Measurements from ENCODE around the gene LAMTOR5. TPM values are rescaled to one million over a fixed set of nuclear protein-coding genes. Genes with fewer than 3 reads are reported as not detected.

The LAMTOR5 gene
- total and polyA plus RNA-seq, 10 of the 15 experiments (the other 5 are each of a cell fraction or from before 2014, with no cell fraction given) = 64.1 to 613 (median 315) TPM

DNA sequence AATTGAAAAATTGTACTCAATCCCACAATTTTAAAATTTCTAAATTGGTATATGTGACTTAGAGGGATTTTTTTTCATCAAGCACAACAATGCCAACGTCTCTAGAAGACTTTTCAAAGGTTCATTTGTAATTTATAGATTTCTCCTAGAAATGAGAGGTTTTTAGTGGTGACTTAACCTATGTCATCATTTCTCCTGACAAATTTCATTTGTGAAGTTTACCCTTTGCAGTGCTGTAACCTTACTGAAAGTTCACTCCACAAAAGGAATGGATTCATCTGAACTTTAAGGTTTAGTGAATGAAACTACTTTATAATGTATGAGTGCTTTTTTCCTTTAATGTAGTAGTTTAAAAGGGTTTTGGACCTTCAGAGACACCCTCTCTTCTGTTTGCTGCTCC lies 52.2 kb downstream of the LAMTOR5 start:
- FAIRE-seq (no peak), DNase-seq (ENCODE audit: low read depth, low spot score) (no peak), ATAC-seq (no peak)
- intact Hi-C loops (cut with micrococcal nuclease; ENCODE audit: unreplicated experiment) = no loop called here
- in situ Hi-C loops (cut with MboI) = no loop called here
- RAD21 ChIA-PET (ENCODE audit: unreplicated experiment) = no interaction called here
- CTCF ChIA-PET = no interaction called here
- no peak for TF ChIP-seq ZNF24 (IDR thresholded peaks at IDR 0.05)
- TF ChIP-seq STAT1 (conservative IDR thresholded peaks at IDR 0.05) = no peak
- no peak for TF ChIP-seq GATAD2B (conservative IDR thresholded peaks at IDR 0.05; ENCODE audit: low read depth)
- TF ChIP-seq, protein P1, sequence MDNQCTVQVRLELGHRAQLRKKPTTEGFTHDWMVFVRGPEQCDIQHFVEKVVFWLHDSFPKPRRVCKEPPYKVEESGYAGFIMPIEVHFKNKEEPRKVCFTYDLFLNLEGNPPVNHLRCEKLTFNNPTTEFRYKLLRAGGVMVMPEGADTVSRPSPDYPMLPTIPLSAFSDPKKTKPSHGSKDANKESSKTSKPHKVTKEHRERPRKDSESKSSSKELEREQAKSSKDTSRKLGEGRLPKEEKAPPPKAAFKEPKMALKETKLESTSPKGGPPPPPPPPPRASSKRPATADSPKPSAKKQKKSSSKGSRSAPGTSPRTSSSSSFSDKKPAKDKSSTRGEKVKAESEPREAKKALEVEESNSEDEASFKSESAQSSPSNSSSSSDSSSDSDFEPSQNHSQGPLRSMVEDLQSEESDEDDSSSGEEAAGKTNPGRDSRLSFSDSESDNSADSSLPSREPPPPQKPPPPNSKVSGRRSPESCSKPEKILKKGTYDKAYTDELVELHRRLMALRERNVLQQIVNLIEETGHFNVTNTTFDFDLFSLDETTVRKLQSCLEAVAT (IDR thresholded peaks at IDR 0.05) = no peak
- POLR2A ChIA-PET = no interaction called here
- Histone ChIP-seq H3K36me3 (ENCODE audit: control insufficient read depth in 2 of 2, insufficient read depth in 2 of 2, low read length in 1 of 2) (peaks cover 0 to 20% of the 10 kb centered on the region in 2 experiments), H4K20me1 (ENCODE audit: control insufficient read depth, insufficient read depth) (no peaks in the 10 kb centered on the region), H3K9ac (ENCODE audit: control insufficient read depth, insufficient read depth, low read length) (no peak overlapping the region), H3K4me2 (ENCODE audit: control insufficient read depth, insufficient read depth) (no peak overlapping the region), H3K4me1 (ENCODE audit: control insufficient read depth, insufficient read depth, low read length) (peaks cover 2% of the 10 kb centered on the region; the same call in 1 of the 2 replicates), H2AFZ (ENCODE audit: control insufficient read depth, low read depth, low read length) (no peak overlapping the region), H3K27ac (ENCODE audit: control insufficient read depth, insufficient read depth) (no peak overlapping the region), H3K27me3 (replicated peaks in 1 of 2; ENCODE audit: control insufficient read depth in 2 of 2, insufficient read depth in 2 of 2, low read length in 1 of 2) (no peaks in the 10 kb centered on the region), H3K4me3 (no peak overlapping the region), H3K79me2 (ENCODE audit: control insufficient read depth, insufficient read depth, low read length) (peaks cover 78% of the 10 kb centered on the region), H3K9me3 (replicated peaks; ENCODE audit: control insufficient read depth, insufficient read depth, low read length) (no peaks in the 10 kb centered on the region; the same call in 2 of the 3 replicates)
- SMC1A ChIA-PET (ENCODE audit: uncharacterized antibody, unreplicated experiment) = no interaction called here
- 32% methylated on average over 1 of the region's 1 CpG for WGBS (ENCODE audit: insufficient coverage, insufficient replicate concordance, low lambda C conversion rate, missing lambda C conversion rate)
- no TSS peak for BruUV-seq (replicated peaks)

Other genes with a start within 250 kb of the LAMTOR5 start
- 0.45 and 0.93 TPM in 2 replicates for gene KCNC4, start 197.4 kb downstream of the LAMTOR5 start, total RNA-seq (2014; rRNA removed)
- gene KCNC4, start 197.4 kb downstream of the LAMTOR5 start, total RNA-seq (2014; rRNA removed; fragmentation: Illumina TruSeq; extraction: Trizol) = 0.22 and 0.28 TPM in 2 replicates
- 1.7 and 1.8 TPM in 2 replicates for gene KCNC4, start 197.4 kb downstream of the LAMTOR5 start, total RNA-seq (2021)
- 0.62 and 1.2 TPM in 2 replicates for gene KCNC4, start 197.4 kb downstream of the LAMTOR5 start, polyA plus RNA-seq (2011; rRNA removed)
- 0.25 and 0.26 TPM in 2 replicates for gene KCNC4, start 197.4 kb downstream of the LAMTOR5 start, polyA plus RNA-seq (2014; fragmentation: Illumina TruSeq; extraction: Trizol)
- under 1 TPM; 0.06 to 0.16 TPM for gene KCNC4, start 197.4 kb downstream of the LAMTOR5 start, polyA plus RNA-seq (2014; fragmentation: Nextera tagmentation; extraction: Ambion mirVana)
- 0.83 and 0.90 TPM in 2 replicates for gene KCNC4, start 197.4 kb downstream of the LAMTOR5 start, polyA plus RNA-seq (2014; rRNA removed)
- under 1 TPM; 0.06 to 0.47 TPM for gene KCNC4, start 197.4 kb downstream of the LAMTOR5 start, polyA plus RNA-seq (2016; fragmentation: Nextera tagmentation; extraction: Ambion mirVana)
- gene RBM15, start 68.3 kb downstream of the LAMTOR5 start, total RNA-seq (2014; rRNA removed) = 62.5 and 63.2 TPM in 2 replicates
- 44.4 and 47.3 TPM in 2 replicates for gene RBM15, start 68.3 kb downstream of the LAMTOR5 start, total RNA-seq (2014; rRNA removed; fragmentation: Illumina TruSeq; extraction: Trizol)
- 47.8 and 51.6 TPM in 2 replicates for gene RBM15, start 68.3 kb downstream of the LAMTOR5 start, total RNA-seq (2021)
- gene RBM15, start 68.3 kb downstream of the LAMTOR5 start, polyA plus RNA-seq (2011; rRNA removed) = 25.6 and 31.2 TPM in 2 replicates
- gene RBM15, start 68.3 kb downstream of the LAMTOR5 start, polyA plus RNA-seq (2014; fragmentation: Illumina TruSeq; extraction: Trizol) = 11.3 and 15.6 TPM in 2 replicates
- 1 to 10 TPM; 3.1 to 3.6 TPM for gene RBM15, start 68.3 kb downstream of the LAMTOR5 start, polyA plus RNA-seq (2014; fragmentation: Nextera tagmentation; extraction: Ambion mirVana)
- gene RBM15, start 68.3 kb downstream of the LAMTOR5 start, polyA plus RNA-seq (2014; rRNA removed) = 26.7 and 27.0 TPM in 2 replicates
- 10 to 100 TPM; 25.1 to 26.4 TPM for gene RBM15, start 68.3 kb downstream of the LAMTOR5 start, polyA plus RNA-seq (2016; fragmentation: Nextera tagmentation; extraction: Ambion mirVana)
- 0.17 and 0.22 TPM in 2 replicates for gene SLC16A4, start 16.7 kb downstream of the LAMTOR5 start, total RNA-seq (2014; rRNA removed)
- 0.09 and 0.13 TPM in 2 replicates for gene SLC16A4, start 16.7 kb downstream of the LAMTOR5 start, total RNA-seq (2014; rRNA removed; fragmentation: Illumina TruSeq; extraction: Trizol)
- not detected in 2 replicates for gene SLC16A4, start 16.7 kb downstream of the LAMTOR5 start, total RNA-seq (2021)
- 0.57 and 0.95 TPM in 2 replicates for gene SLC16A4, start 16.7 kb downstream of the LAMTOR5 start, polyA plus RNA-seq (2011; rRNA removed)
- gene SLC16A4, start 16.7 kb downstream of the LAMTOR5 start, polyA plus RNA-seq (2014; fragmentation: Illumina TruSeq; extraction: Trizol) = 0.26 and 0.52 TPM in 2 replicates
- gene SLC16A4, start 16.7 kb downstream of the LAMTOR5 start, polyA plus RNA-seq (2014; fragmentation: Nextera tagmentation; extraction: Ambion mirVana) = under 1 TPM; 0.15 to 0.45 TPM
- 0.08 and 0.26 TPM in 2 replicates for gene SLC16A4, start 16.7 kb downstream of the LAMTOR5 start, polyA plus RNA-seq (2014; rRNA removed)
- 1 to 10 TPM; 2.1 to 2.2 TPM for gene SLC16A4, start 16.7 kb downstream of the LAMTOR5 start, polyA plus RNA-seq (2016; fragmentation: Nextera tagmentation; extraction: Ambion mirVana)
- not detected in 2 replicates for gene PROK1, start 43.5 kb upstream of the LAMTOR5 start, total RNA-seq (2014; rRNA removed)
- not detected in 2 replicates for gene PROK1, start 43.5 kb upstream of the LAMTOR5 start, total RNA-seq (2014; rRNA removed; fragmentation: Illumina TruSeq; extraction: Trizol)
- gene PROK1, start 43.5 kb upstream of the LAMTOR5 start, total RNA-seq (2021) = not detected in 2 replicates
- not detected in 2 replicates for gene PROK1, start 43.5 kb upstream of the LAMTOR5 start, polyA plus RNA-seq (2011; rRNA removed)
- gene PROK1, start 43.5 kb upstream of the LAMTOR5 start, polyA plus RNA-seq (2014; fragmentation: Illumina TruSeq; extraction: Trizol) = not detected in 2 replicates
- gene PROK1, start 43.5 kb upstream of the LAMTOR5 start, polyA plus RNA-seq (2014; fragmentation: Nextera tagmentation; extraction: Ambion mirVana) = not detected
- not detected in 2 replicates for gene PROK1, start 43.5 kb upstream of the LAMTOR5 start, polyA plus RNA-seq (2014; rRNA removed)
- not detected for gene PROK1, start 43.5 kb upstream of the LAMTOR5 start, polyA plus RNA-seq (2016; fragmentation: Nextera tagmentation; extraction: Ambion mirVana)
- gene KCNA10, start 111.5 kb upstream of the LAMTOR5 start, total RNA-seq (2014; rRNA removed) = not detected in 2 replicates
- not detected in 2 replicates for gene KCNA10, start 111.5 kb upstream of the LAMTOR5 start, total RNA-seq (2014; rRNA removed; fragmentation: Illumina TruSeq; extraction: Trizol)
- gene KCNA10, start 111.5 kb upstream of the LAMTOR5 start, total RNA-seq (2021) = not detected in 2 replicates
- not detected in 2 replicates for gene KCNA10, start 111.5 kb upstream of the LAMTOR5 start, polyA plus RNA-seq (2011; rRNA removed)
- not detected in 2 replicates for gene KCNA10, start 111.5 kb upstream of the LAMTOR5 start, polyA plus RNA-seq (2014; fragmentation: Illumina TruSeq; extraction: Trizol)
- not detected for gene KCNA10, start 111.5 kb upstream of the LAMTOR5 start, polyA plus RNA-seq (2014; fragmentation: Nextera tagmentation; extraction: Ambion mirVana)
- gene KCNA10, start 111.5 kb upstream of the LAMTOR5 start, polyA plus RNA-seq (2014; rRNA removed) = not detected in 2 replicates
- gene KCNA10, start 111.5 kb upstream of the LAMTOR5 start, polyA plus RNA-seq (2016; fragmentation: Nextera tagmentation; extraction: Ambion mirVana) = not detected
- gene KCNA2, start 198.7 kb upstream of the LAMTOR5 start, total RNA-seq (2014; rRNA removed) = 0.11 and 0.17 TPM in 2 replicates
- gene KCNA2, start 198.7 kb upstream of the LAMTOR5 start, total RNA-seq (2014; rRNA removed; fragmentation: Illumina TruSeq; extraction: Trizol) = 0.13 and 0.14 TPM in 2 replicates
- gene KCNA2, start 198.7 kb upstream of the LAMTOR5 start, total RNA-seq (2021) = 0.08 and 0.38 TPM in 2 replicates
- 0.01 and 0.07 TPM in 2 replicates for gene KCNA2, start 198.7 kb upstream of the LAMTOR5 start, polyA plus RNA-seq (2011; rRNA removed)
- gene KCNA2, start 198.7 kb upstream of the LAMTOR5 start, polyA plus RNA-seq (2014; fragmentation: Illumina TruSeq; extraction: Trizol) = 0.06 and 0.56 TPM in 2 replicates
- under 1 TPM in 1 of 2 experiments, not detected in 1; 0.02 TPM for gene KCNA2, start 198.7 kb upstream of the LAMTOR5 start, polyA plus RNA-seq (2014; fragmentation: Nextera tagmentation; extraction: Ambion mirVana)
- gene KCNA2, start 198.7 kb upstream of the LAMTOR5 start, polyA plus RNA-seq (2014; rRNA removed) = 0.03 and 0.14 TPM in 2 replicates
- under 1 TPM in 1 of 2 experiments, not detected in 1; 0.07 TPM for gene KCNA2, start 198.7 kb upstream of the LAMTOR5 start, polyA plus RNA-seq (2016; fragmentation: Nextera tagmentation; extraction: Ambion mirVana)